Measurements from ENCODE around the gene GPR3. TPM values are rescaled to one million over a fixed set of nuclear protein-coding genes. Genes with fewer than 3 reads are reported as not detected.

Gene GPR3
- total and polyA plus RNA-seq, 2 of the 8 experiments (the other 6 are each of a cell fraction or from before 2014, with no cell fraction given): 9.9 to 26.5 TPM

DNA sequence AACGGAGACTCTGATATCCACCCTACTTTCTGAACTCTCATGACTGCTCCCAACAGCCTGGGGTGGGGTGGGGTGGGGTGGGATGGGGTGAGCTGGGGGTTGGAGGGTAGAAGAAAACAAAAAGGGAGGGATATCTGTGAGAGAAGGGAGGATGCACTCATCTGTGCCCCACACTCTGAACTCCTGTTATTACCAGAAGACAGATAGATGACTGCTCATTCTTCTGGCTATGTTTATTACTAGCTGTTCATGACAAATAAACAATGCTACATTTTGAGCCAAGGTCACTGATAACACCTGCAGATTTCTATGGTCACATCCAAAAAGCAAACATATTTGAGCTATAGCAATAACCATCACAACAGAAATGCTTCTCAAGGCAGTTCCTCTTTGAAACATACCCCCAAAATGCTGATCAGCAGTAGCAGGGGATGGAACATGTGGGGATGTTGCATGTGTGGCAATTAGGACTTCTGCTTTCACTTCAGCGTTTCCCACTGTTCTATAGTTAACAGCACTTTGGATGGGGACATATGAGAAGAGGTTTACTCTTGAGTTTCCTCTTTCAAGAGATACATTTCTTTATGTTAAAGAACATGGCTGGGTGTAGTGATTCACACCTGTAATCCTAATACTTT lies 43.3 kb downstream of the GPR3 start:
- no peaks in the 10 kb centered on the region for H3K36me3 ChIP-seq (ENCODE audit: control insufficient read depth in 2 of 4, insufficient read depth in 4 of 4, low read length in 3 of 4)
- H3K56ac ChIP-seq (replicated peaks; ENCODE audit: insufficient read length, low read depth, low read length): no peak overlapping the region
- ChIA-PET POLR2A (ENCODE audit: partially characterized antibody) (interaction anchor here (1.1 to 2.2 kb wide), 3 partner anchors 9 to 17 kb away, joined by 3 to 5 read pairs (median 4); no protein-coding TSS in a partner anchor), CTCF (ENCODE audit: partially characterized antibody) (interaction anchor here (0.9 to 3.2 kb wide), 12 partner anchors 11 to 132 kb away, joined by 3 to 11 read pairs (median 4); no protein-coding TSS in a partner anchor)
- H3K23me2 ChIP-seq (ENCODE audit: low read depth, low read length): no peaks in the 10 kb centered on the region
- 98% methylated on average over 2 of the region's 2 CpGs; no CpG with 5 or more reads in 1 of the 2 experiments for WGBS, 2 experiments (ENCODE audit: extremely low coverage in 1 of 2, insufficient coverage in 1 of 2, insufficient read length in 1 of 2, insufficient replicate concordance in 2 of 2, low coverage in 1 of 2, low lambda C conversion rate in 2 of 2, missing lambda C conversion rate in 1 of 2)
- H3K9ac ChIP-seq (replicated peaks in 1 of 4; ENCODE audit: extremely low read depth in 1 of 4, low read depth in 3 of 4, low read length in 3 of 4): no peak overlapping the region
- no peak overlapping the region for H4K8ac ChIP-seq (ENCODE audit: extremely low read depth, insufficient read depth, low read length)
- H2BK12ac ChIP-seq (ENCODE audit: low read depth, low read length): no peak overlapping the region
- no peak overlapping the region for H3K4me3 ChIP-seq (ENCODE audit: extremely low read depth in 1 of 4, insufficient read depth in 2 of 4, low read depth in 3 of 4, low read length in 4 of 4)
- no peaks in the 10 kb centered on the region for H3K9me3 ChIP-seq (ENCODE audit: insufficient read depth in 2 of 2, low read depth in 1 of 2, low read length in 1 of 2)
- no peak overlapping the region for H2BK20ac ChIP-seq (ENCODE audit: low read length)
- no peak for FAIRE-seq
- H2AFZ ChIP-seq (ENCODE audit: low read length): no peak overlapping the region
- H4K5ac ChIP-seq (ENCODE audit: insufficient read length, low read depth, low read length): no peak overlapping the region
- no peak overlapping the region for H3K4me2 ChIP-seq (ENCODE audit: insufficient read depth in 1 of 2, low read depth in 2 of 2, low read length in 2 of 2)
- no peak overlapping the region for H2BK120ac ChIP-seq (replicated peaks; ENCODE audit: low read depth, low read length)
- H3K4ac ChIP-seq (replicated peaks; ENCODE audit: insufficient read length, low read depth, low read length): no peak overlapping the region
- no peak overlapping the region for H2BK5ac ChIP-seq (ENCODE audit: low read depth, low read length)
- no peak overlapping the region for H3K23ac ChIP-seq (ENCODE audit: insufficient read length)
- no peak overlapping the region for H2AK5ac ChIP-seq (ENCODE audit: low read depth, low read length)
- DNase-seq (ENCODE audit: low read depth in 1 of 2, low spot score in 2 of 2): no peak
- H3K79me1 ChIP-seq (ENCODE audit: low read depth, low read length): peaks cover 5% of the 10 kb centered on the region; the same call in 1 of the 2 replicates
- H3K4me1 ChIP-seq (replicated peaks in 1 of 4; ENCODE audit: control insufficient read depth in 3 of 4, insufficient read depth in 4 of 4, low read length in 3 of 4): peaks cover 5 to 17% (median 7%) of the 10 kb centered on the region in 4 experiments; a peak in 5 of 7 replicates
- TF ChIP-seq, protein P1, sequence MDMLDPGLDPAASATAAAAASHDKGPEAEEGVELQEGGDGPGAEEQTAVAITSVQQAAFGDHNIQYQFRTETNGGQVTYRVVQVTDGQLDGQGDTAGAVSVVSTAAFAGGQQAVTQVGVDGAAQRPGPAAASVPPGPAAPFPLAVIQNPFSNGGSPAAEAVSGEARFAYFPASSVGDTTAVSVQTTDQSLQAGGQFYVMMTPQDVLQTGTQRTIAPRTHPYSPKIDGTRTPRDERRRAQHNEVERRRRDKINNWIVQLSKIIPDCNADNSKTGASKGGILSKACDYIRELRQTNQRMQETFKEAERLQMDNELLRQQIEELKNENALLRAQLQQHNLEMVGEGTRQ (IDR thresholded peaks at IDR 0.05; ENCODE audit: low read length): no peak
- no peak for TF ChIP-seq TCF12 (IDR thresholded peaks at IDR 0.05; ENCODE audit: low read depth, low read length)
- no peak for TF ChIP-seq HDAC6 (IDR thresholded peaks at IDR 0.05; ENCODE audit: low read depth, low read length)
- no peak for TF ChIP-seq EGR1 (IDR thresholded peaks at IDR 0.05; ENCODE audit: borderline replicate concordance, low read depth, low read length)
- no peak for TF ChIP-seq SP4 (IDR thresholded peaks at IDR 0.05; ENCODE audit: low read length)
- H3K27ac ChIP-seq (ENCODE audit: low read depth, low read length): no peak overlapping the region
- no peak overlapping the region for H3K18ac ChIP-seq (ENCODE audit: extremely low read depth, low read length)
- no peak overlapping the region for H4K91ac ChIP-seq (replicated peaks; ENCODE audit: insufficient read length, low read length)
- H3K27me3 ChIP-seq (replicated peaks in 1 of 4; ENCODE audit: control insufficient read depth in 3 of 4, extremely low read depth in 1 of 4, insufficient read depth in 3 of 4, low read length in 3 of 4): no peaks in the 10 kb centered on the region
- H4K20me1 ChIP-seq (replicated peaks in 1 of 2; ENCODE audit: control insufficient read depth in 1 of 2, insufficient read depth in 2 of 2, low read length in 2 of 2): peaks cover 0 to 5% of the 10 kb centered on the region in 2 experiments
- peaks cover 0 to 74% of the 10 kb centered on the region in 2 experiments; a peak in 2 of 4 replicates for H3K79me2 ChIP-seq (ENCODE audit: control insufficient read depth in 1 of 2, insufficient read depth in 2 of 2, low read length in 2 of 2)
- no peak overlapping the region for H3K14ac ChIP-seq (ENCODE audit: insufficient read length)
- H2BK15ac ChIP-seq (ENCODE audit: low read length): no peak overlapping the region

Data from H1 (cell line).